ENCODE measurements around the gene SLC45A3. TPM values are rescaled to one million over a fixed set of nuclear protein-coding genes. Genes with fewer than 3 reads are reported as not detected.

Gene SLC45A3
- total RNA-seq, 1 experiment from 2014 or later = 16.7 TPM

DNA sequence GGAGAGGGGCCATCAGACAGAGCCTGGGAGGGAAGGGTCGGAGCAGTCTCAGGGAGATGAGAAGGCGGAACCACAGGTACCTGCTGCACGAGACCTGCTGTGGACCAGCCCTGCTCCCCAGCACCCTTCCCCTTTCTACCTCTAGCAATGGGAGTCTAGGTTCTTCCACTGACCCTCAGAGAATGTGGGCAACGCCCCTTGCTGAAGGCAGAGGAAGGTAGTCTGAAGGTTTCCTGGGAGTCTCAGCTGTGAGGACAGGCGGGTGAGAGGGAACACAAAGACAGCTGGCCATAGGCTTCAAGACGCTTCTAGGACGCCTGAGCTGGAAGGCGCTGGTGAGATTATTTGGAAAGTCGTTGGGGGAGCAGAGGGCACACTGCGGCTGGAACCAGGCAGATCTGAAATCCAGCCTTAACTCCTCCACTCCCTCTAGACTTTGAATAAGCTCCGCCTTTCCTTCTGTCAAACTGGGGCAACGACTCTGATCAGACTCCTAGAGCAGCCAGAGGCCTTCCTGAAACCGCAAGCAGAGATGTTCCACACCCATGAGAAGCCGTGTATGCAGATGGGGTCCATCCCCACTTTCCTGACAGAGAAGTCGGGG lies 18.1 kb downstream of the SLC45A3 start:
- peaks cover 53 to 62% of the 10 kb centered on the region in 2 experiments for H3K4me1 Mint-ChIP-seq
- Histone ChIP-seq H3K4ac (ENCODE audit: low read depth, low read length) (no peak overlapping the region), H4K5ac (ENCODE audit: insufficient read length, low read depth, low read length) (no peak overlapping the region), H2AK5ac (ENCODE audit: insufficient read length, low read length) (no peak overlapping the region), H3K56ac (ENCODE audit: insufficient read length, low read depth, low read length) (no peak overlapping the region), H3K18ac (ENCODE audit: insufficient read length, low read depth, low read length) (no peak overlapping the region), H3K79me1 (ENCODE audit: insufficient read depth, low read depth, low read length, poor library complexity, severe bottlenecking) (no peaks in the 10 kb centered on the region), H3K27me3 (ENCODE audit: insufficient read depth, low read length) (no peaks in the 10 kb centered on the region), H4K91ac (ENCODE audit: insufficient read length, low read depth, low read length) (no peak overlapping the region), H3K23ac (ENCODE audit: insufficient read length, low read depth, low read length) (no peak overlapping the region), H3K27ac (ENCODE audit: insufficient read length, low read depth, low read length) (no peak overlapping the region), H3T11ph (ENCODE audit: low read length) (no peak overlapping the region), H3K4me2 (ENCODE audit: insufficient read depth, insufficient read length, low read length) (no peak overlapping the region), H3K14ac (ENCODE audit: insufficient read depth, low read length) (no peak overlapping the region), H3K23me2 (ENCODE audit: insufficient read length, low read depth, low read length, poor library complexity, severe bottlenecking) (no peaks in the 10 kb centered on the region), H3K9ac (ENCODE audit: extremely low read depth, insufficient read length, low read length) (no peak overlapping the region), H2BK5ac (ENCODE audit: insufficient read length, low read length) (no peak overlapping the region), H2BK12ac (ENCODE audit: insufficient read length, low read depth, low read length) (no peak overlapping the region), H4K20me1 (ENCODE audit: control insufficient read depth, insufficient read depth, insufficient read length) (no peaks in the 10 kb centered on the region), H3K4me1 (ENCODE audit: insufficient read depth, low read length) (peaks cover 5% of the 10 kb centered on the region; the same call in 1 of the 2 replicates), H4K8ac (replicated peaks; ENCODE audit: insufficient read length, low read depth, low read length) (no peak overlapping the region), H2AFZ (ENCODE audit: low read length) (no peak overlapping the region), H2BK120ac (ENCODE audit: low read depth, low read length, poor library complexity, severe bottlenecking) (no peak overlapping the region), H2BK20ac (ENCODE audit: low read depth, low read length, poor library complexity, severe bottlenecking) (no peak overlapping the region), H2BK15ac (ENCODE audit: low read depth, low read length) (no peak overlapping the region), H3K9me3 (ENCODE audit: control insufficient read depth, low read depth, low read length) (no peaks in the 10 kb centered on the region), H3K79me2 (ENCODE audit: insufficient read depth, low read length) (peaks cover 2% of the 10 kb centered on the region; the same call in 1 of the 2 replicates)
- H3K27ac Mint-ChIP-seq = peak overlapping the region in 2 of 3 experiments; percentile 90 to 93; a peak in 5 of 7 replicates
- no peak overlapping the region; a peak in 1 of 5 replicates for H3K4me3 Mint-ChIP-seq
- no peaks in the 10 kb centered on the region for H3K27me3 Mint-ChIP-seq (ENCODE audit: low read depth)
- peaks cover 4 to 40% (median 32%) of the 10 kb centered on the region in 3 experiments; a peak in 6 of 7 replicates for H3K36me3 Mint-ChIP-seq (ENCODE audit: insufficient read depth in 1 of 3, low read depth in 3 of 3)
- no CpG with 5 or more reads among the region's 15 CpGs for WGBS (ENCODE audit: extremely low coverage, insufficient read length, low lambda C conversion rate)
- DNase-seq = no peak
- H3K9me3 Mint-ChIP-seq = no peaks in the 10 kb centered on the region
- TF ChIP-seq, protein P1, sequence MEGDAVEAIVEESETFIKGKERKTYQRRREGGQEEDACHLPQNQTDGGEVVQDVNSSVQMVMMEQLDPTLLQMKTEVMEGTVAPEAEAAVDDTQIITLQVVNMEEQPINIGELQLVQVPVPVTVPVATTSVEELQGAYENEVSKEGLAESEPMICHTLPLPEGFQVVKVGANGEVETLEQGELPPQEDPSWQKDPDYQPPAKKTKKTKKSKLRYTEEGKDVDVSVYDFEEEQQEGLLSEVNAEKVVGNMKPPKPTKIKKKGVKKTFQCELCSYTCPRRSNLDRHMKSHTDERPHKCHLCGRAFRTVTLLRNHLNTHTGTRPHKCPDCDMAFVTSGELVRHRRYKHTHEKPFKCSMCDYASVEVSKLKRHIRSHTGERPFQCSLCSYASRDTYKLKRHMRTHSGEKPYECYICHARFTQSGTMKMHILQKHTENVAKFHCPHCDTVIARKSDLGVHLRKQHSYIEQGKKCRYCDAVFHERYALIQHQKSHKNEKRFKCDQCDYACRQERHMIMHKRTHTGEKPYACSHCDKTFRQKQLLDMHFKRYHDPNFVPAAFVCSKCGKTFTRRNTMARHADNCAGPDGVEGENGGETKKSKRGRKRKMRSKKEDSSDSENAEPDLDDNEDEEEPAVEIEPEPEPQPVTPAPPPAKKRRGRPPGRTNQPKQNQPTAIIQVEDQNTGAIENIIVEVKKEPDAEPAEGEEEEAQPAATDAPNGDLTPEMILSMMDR (conservative IDR thresholded peaks at IDR 0.05) = no peak
